Heart left ventricle (tissue), 16 donors: Measurements from ENCODE around the gene MREG. TPM values are rescaled to one million over a fixed set of nuclear protein-coding genes. Genes with fewer than 3 reads are reported as not detected.

Experiments
- ATAC-seq, 4 donors: fragments of 200-7000 bp; cut with Tn5 transposase; one replicate each; pipeline ENCODE4 v1.9.1; 2020 to 2022; ENCODE audit warnings: moderate library complexity in 4 of 4, mild to moderate bottlenecking in 3 of 4, moderate number of reproducible peaks in 1 of 4
- DNase-seq, 5 donors: peaks; one replicate each; pipeline ENCODE4 v3.0.0-alpha.2; 2020
- H3K27ac ChIP-seq, 12 donors: fragments of 200-600 bp; sonication (generic) in 4 of 12; one replicate each; pipeline versions ENCODE4 v1.5.0 to v1.8.0; 2016 to 2022; ENCODE audit warnings: mild to moderate bottlenecking in 2 of 12
- H3K27me3 ChIP-seq, 9 donors: fragments of 200-600 bp; sonication (generic) in 2 of 9; one replicate each; pipeline versions ENCODE4 v1.5.1 to v1.8.0; 2016 to 2022; ENCODE audit warnings: mild to moderate bottlenecking in 3 of 9
- H3K36me3 ChIP-seq, 9 donors: fragments of 200-600 bp; sonication (generic) in 2 of 9; one replicate each; pipeline versions ENCODE4 v1.5.0 to v1.8.0; 2018 to 2022; ENCODE audit warnings: mild to moderate bottlenecking in 2 of 9
- H3K4me1 ChIP-seq, 12 donors: fragments of 200-600 bp; sonication (generic) in 4 of 12; one replicate each; pipeline versions ENCODE4 v1.5.0 to v1.8.0; 2016 to 2022; ENCODE audit warnings: mild to moderate bottlenecking in 3 of 12
- H3K4me3 ChIP-seq, 12 donors: fragments of 200-600 bp; sonication (generic) in 4 of 12; one replicate each; pipeline versions ENCODE4 v1.5.0 to v1.8.0; 2017 to 2022; ENCODE audit warnings: mild to moderate bottlenecking in 9 of 12, moderate library complexity in 4 of 12
- H3K9me3 ChIP-seq, 12 donors: fragments of 200-600 bp; sonication (generic) in 4 of 12; one replicate each; pipeline versions ENCODE4 v1.5.0 to v1.8.0; 2016 to 2022; ENCODE audit warnings: mild to moderate bottlenecking in 1 of 12
- POLR2A ChIP-seq, 2 donors: fragments of 450-650 bp; IDR thresholded peaks; one replicate each; pipeline ENCODE4 v1.6.1; 2017; ENCODE audit warnings: antibody characterized with exemption in 2 of 2, mild to moderate bottlenecking in 2 of 2, moderate library complexity in 2 of 2
- WGBS, 4 donors: extraction: QIAGEN DNeasy Blood & Tissue Kit in 2 of 4; methylation state at CpG; one replicate each; pipeline versions ENCODE4 v1.1.5 to v1.1.7; 2013 to 2018; 5-methylcytosine and 5-hydroxymethylcytosine counted together
- intact Hi-C, 10 donors: fragments of 100-400 bp; cut with DNase I; formaldehyde crosslinking; loops; one replicate each; pipeline versions ENCODE4 v1.11.1 to v1.14.2; 2022
- polyA plus RNA-seq, 2 donors: library from polyadenylated mRNA; stranded (reverse); fragments of 200-250 nt; gene quantifications; one replicate each; pipeline ENCODE4 v1.2.3, GENCODE V29; 2013
- total RNA-seq, 9 donors: library from RNA; depleted of rRNA in 2 of 9; stranded (reverse); fragments of >200 nt in 2 of 9; fragmentation: NEBNext Ultra II Directional in 3 of 9; extraction: Animal tissue kit (Norgen Biotek cat#: 25700) in 3 of 9; gene quantifications; one replicate each; pipeline versions ENCODE4 v1.1.0 to v1.2.4, GENCODE V29; 2016 to 2023
- TF ChIP-seq, protein P1 (sequence below), 12 donors: fragments of 200-600 bp; sonication (generic) in 4 of 12; IDR thresholded peaks; one replicate each; pipeline versions ENCODE4 v1.5.0 to v1.8.0; 2018 to 2022; ENCODE audit warnings: antibody characterized with exemption in 12 of 12, mild to moderate bottlenecking in 5 of 12
- donor health status: ischemic (EF 13 %, LVEDD 7.1; RV severe dilation, severe dysfunction).
- donor health status: healthy with polysubstance abuse.
- donor health status: DM: no; HTN: yes; CAD: no.
- donor health status: DM: no; HTN: no; CAD: no.
- donor health status: ischemic (EF 25% LVEDD 6.9; RV normal size, moderate dysfunction).
- donor health status: ischemic (EF 25% LVEDD 5.7; RV mildly dilated, moderate dysfunction).
- donor health status: healthy.
- donor health status: DM: yes; HTN: yes; CAD: no.
- donor health status: ischemic (EF 35%, LVEDD 5.7; RV mildly dilated, moderate dysfunction).
- donor health status: nonischemic (EF 11% LVEDD 7.7; RV severe dilation, severe dysfunction).
- donor health status: DM: yes; HTN: yes; CAD: no.
- donor health status: PGD.
- donor health status: ischemic (EF 29% LVEDD 5.4; RV normal size, mild dysfunction).
- donor health status: nonischemic (EF 23%, LVEDD 6.1; RV moderate dilation, normal function).

Gene MREG
- total and polyA plus RNA-seq, 11 donors: 0.14 to 2.4 (median 0.34) TPM; not detected in 1

GRCh38 chr2:216004697-216005283 is 8.6 kb downstream of the MREG start:
- ATAC-seq (no peak), DNase-seq (no peak)
- no peaks in the 10 kb centered on the region for H3K9me3 ChIP-seq
- no peaks in the 10 kb centered on the region for H3K36me3 ChIP-seq
- WGBS, 4 donors: 86 to 93% (median 91%) methylated on average over 3 of the region's 3 CpGs
- peaks cover 0 to 30% (median 0%) of the 10 kb centered on the region in 12 donors for H3K4me1 ChIP-seq
- no peak overlapping the region for H3K4me3 ChIP-seq
- intact Hi-C loops: no loop called here
- TF ChIP-seq POLR2A (IDR thresholded peaks at IDR 0.05): no peak
- TF ChIP-seq, protein P1, sequence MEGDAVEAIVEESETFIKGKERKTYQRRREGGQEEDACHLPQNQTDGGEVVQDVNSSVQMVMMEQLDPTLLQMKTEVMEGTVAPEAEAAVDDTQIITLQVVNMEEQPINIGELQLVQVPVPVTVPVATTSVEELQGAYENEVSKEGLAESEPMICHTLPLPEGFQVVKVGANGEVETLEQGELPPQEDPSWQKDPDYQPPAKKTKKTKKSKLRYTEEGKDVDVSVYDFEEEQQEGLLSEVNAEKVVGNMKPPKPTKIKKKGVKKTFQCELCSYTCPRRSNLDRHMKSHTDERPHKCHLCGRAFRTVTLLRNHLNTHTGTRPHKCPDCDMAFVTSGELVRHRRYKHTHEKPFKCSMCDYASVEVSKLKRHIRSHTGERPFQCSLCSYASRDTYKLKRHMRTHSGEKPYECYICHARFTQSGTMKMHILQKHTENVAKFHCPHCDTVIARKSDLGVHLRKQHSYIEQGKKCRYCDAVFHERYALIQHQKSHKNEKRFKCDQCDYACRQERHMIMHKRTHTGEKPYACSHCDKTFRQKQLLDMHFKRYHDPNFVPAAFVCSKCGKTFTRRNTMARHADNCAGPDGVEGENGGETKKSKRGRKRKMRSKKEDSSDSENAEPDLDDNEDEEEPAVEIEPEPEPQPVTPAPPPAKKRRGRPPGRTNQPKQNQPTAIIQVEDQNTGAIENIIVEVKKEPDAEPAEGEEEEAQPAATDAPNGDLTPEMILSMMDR (IDR thresholded peaks at IDR 0.05): no peak
- no peaks in the 10 kb centered on the region for H3K27me3 ChIP-seq
- peak overlapping the region in 1 of 12 donors; percentile 20 for H3K27ac ChIP-seq

DNA sequence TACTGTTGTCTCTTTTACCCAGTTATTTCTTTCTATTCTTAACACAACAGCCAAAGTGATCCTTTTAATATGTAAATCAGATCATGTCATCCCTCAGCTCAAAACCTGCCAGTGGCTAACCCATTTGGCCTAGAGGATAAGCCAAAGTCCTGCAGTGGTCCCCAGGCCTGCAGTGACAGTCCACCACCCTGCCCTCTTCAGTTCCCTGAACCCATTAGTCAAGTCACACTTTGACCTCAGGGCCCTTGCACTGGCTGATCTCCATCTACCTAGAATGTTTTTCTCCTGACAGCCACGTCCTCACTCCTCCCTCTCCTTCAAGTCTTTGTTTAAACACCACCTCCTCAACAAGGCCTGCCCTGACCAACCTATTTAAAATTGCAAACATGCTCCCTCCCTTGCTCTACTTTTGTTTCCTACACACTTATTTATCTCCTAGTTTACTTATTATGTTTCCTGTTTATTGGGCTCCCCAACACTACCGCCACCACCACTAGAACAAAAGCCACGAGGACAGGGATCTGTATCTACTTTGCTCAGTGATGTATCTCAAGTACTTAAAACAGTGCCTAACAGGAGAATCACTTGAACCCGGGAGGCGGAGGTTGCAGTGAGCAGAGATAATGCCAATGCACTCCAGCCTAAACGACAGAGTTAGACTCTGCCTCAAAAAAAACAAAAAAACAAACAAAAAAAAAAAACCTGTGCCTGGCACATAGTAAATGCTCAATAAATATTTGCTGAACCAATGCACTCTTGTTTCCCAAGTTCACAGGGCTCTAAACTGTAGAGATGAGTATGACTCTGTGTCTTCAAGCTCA is 9.3 kb downstream of the MREG start:
- Histone ChIP-seq H3K36me3 (no peaks in the 10 kb centered on the region), H3K9me3 (no peaks in the 10 kb centered on the region), H3K4me3 (no peak overlapping the region), H3K4me1 (peaks cover 0 to 30% (median 0%) of the 10 kb centered on the region in 12 donors), H3K27ac (no peak overlapping the region), H3K27me3 (no peaks in the 10 kb centered on the region)
- DNase-seq: no peak
- intact Hi-C loops: no loop called here
- TF ChIP-seq POLR2A (IDR thresholded peaks at IDR 0.05): no peak
- no peak for ATAC-seq
- 86 to 92% (median 88%) methylated on average over 6 of the region's 6 CpGs for WGBS, 4 donors

DNA sequence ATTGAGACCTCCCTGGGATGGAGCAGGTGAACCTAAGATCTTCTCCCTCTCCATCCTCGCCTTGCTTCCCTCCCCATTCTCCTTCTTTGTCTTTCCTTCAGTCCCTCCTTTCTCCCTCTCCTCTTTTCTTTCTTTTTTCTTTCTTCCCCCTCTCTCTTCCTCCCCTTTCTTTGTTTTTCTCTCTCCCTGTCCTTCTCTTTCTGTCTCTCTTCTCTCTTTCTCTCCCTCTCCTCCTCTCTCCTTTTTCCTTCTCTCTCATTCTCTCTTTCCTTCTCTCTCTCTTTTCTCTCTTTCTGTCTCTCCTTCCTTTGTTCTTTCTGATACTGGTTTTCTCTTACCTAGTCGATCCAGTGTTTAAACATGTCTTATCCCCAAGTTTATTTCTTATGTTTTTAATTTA is 10.7 kb downstream of the MREG start:
- TF ChIP-seq, protein P1 (IDR thresholded peaks at IDR 0.05): no peak
- TF ChIP-seq POLR2A (IDR thresholded peaks at IDR 0.05): no peak
- 93 to 95% (median 94%) methylated on average over 2 of the region's 2 CpGs for WGBS, 4 donors
- ATAC-seq (no peak), DNase-seq (no peak)
- intact Hi-C loops: no loop called here
- peaks cover 0 to 30% (median 0%) of the 10 kb centered on the region in 12 donors for H3K4me1 ChIP-seq
- H3K27me3 ChIP-seq: no peaks in the 10 kb centered on the region
- H3K36me3 ChIP-seq: no peaks in the 10 kb centered on the region
- no peak overlapping the region for H3K4me3 ChIP-seq
- H3K9me3 ChIP-seq: no peaks in the 10 kb centered on the region
- H3K27ac ChIP-seq: no peak overlapping the region

DNA sequence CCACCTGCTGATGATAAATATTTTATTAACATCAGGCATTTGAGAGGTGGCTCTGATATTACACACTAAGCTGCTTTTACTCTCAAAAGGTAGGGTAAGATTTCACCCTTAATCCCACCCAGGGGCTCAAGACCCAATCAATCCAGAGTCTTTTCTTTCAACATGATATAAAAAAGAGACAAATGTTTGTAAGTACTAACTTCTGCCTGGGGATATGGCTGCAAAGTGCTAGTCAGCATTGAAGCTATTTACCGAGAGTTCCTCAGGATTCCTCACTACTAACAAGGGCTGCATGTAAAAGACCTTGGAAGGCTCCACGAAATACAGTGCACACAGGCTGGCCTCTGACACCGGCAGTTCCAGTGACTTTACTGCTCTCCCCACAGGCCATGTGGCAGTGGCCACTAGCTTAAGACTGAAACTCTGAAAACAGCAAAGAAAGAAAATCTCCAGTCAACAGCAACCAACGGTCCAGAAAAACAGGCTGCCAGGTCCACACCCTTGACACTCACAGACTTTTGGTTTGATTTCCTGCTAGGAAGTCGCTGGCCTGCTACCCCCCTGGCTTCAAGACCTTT is 11.2 kb downstream of the MREG start:
- no peak overlapping the region for H3K4me3 ChIP-seq
- no peaks in the 10 kb centered on the region for H3K27me3 ChIP-seq
- no peaks in the 10 kb centered on the region for H3K9me3 ChIP-seq
- no peak for DNase-seq
- 64 to 69% (median 67%) methylated on average over 5 of the region's 5 CpGs for WGBS, 4 donors
- H3K4me1 ChIP-seq: peaks cover 0 to 30% (median 0%) of the 10 kb centered on the region in 12 donors
- intact Hi-C loops: no loop called here
- H3K36me3 ChIP-seq: no peaks in the 10 kb centered on the region
- no peak overlapping the region for H3K27ac ChIP-seq
- TF ChIP-seq, protein P1 (IDR thresholded peaks at IDR 0.05): no peak
- no peak for TF ChIP-seq POLR2A (IDR thresholded peaks at IDR 0.05)
- no peak for ATAC-seq
